Measurements from ENCODE around the gene INKA1. TPM values are rescaled to one million over a fixed set of nuclear protein-coding genes. Genes with fewer than 3 reads are reported as not detected.
A peak's percentile ranks its signal among the peaks of the same experiment; 100 is the strongest.

Gene INKA1
- total RNA-seq, 1 donor: 5.8 TPM

DNA sequence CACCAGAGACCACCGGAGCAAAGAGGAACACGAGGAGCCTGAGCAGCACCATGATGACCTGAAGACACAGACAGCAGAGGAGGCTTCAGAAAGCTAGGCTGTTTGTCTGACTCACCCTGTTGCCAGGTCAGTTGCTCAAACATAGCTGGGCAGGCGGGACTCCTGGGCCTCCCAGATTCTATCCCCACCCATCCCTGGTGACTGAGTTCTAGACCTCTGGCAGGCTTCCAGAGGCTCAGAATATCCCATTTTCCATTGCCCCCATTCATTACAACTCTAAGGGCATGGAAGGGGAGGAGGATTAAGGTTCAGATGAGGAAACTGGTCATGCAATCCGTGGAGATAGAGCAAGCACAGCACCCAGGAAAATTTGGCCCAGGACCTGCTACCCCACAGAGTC lies 3.3 kb upstream of the INKA1 start, which contains the start of gene CDHR4:
Gene CDHR4, minus strand, starts transcription at position 113 of the 400 bp plus-strand sequence. Its CDS starts 61 bp downstream, at position 52.
- no peaks in the 10 kb centered on the region for H3K27me3 ChIP-seq (ENCODE audit: insufficient read depth, low read length)
- H3K79me2 ChIP-seq (ENCODE audit: insufficient read depth, low read length): peaks cover 3% of the 10 kb centered on the region
- TF ChIP-seq, protein P1, sequence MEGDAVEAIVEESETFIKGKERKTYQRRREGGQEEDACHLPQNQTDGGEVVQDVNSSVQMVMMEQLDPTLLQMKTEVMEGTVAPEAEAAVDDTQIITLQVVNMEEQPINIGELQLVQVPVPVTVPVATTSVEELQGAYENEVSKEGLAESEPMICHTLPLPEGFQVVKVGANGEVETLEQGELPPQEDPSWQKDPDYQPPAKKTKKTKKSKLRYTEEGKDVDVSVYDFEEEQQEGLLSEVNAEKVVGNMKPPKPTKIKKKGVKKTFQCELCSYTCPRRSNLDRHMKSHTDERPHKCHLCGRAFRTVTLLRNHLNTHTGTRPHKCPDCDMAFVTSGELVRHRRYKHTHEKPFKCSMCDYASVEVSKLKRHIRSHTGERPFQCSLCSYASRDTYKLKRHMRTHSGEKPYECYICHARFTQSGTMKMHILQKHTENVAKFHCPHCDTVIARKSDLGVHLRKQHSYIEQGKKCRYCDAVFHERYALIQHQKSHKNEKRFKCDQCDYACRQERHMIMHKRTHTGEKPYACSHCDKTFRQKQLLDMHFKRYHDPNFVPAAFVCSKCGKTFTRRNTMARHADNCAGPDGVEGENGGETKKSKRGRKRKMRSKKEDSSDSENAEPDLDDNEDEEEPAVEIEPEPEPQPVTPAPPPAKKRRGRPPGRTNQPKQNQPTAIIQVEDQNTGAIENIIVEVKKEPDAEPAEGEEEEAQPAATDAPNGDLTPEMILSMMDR (IDR thresholded peaks at IDR 0.05; ENCODE audit: extremely low read depth, low read depth, low read length): no peak
- H2AFZ ChIP-seq (ENCODE audit: low read length): no peak within 1 kb of the TSS
- no peak within 1 kb of the TSS for H3K4me2 ChIP-seq (ENCODE audit: insufficient read depth, low read length)
- peaks cover 7% of the 10 kb centered on the region for H4K20me1 ChIP-seq (ENCODE audit: insufficient read depth, low read length)
- no peak within 1 kb of the TSS for H3K4me3 ChIP-seq (ENCODE audit: insufficient read depth, low read length)
- H3K9me3 ChIP-seq (ENCODE audit: low read depth, low read length): no peaks in the 10 kb centered on the region
- DNase-seq (ENCODE audit: insufficient read length, low spot score, missing footprints): peak; percentile 99
- peak within 1 kb of the TSS; percentile 50 for H3K27ac ChIP-seq (ENCODE audit: low read depth, low read length)
- no peaks in the 10 kb centered on the region for H3K36me3 ChIP-seq (ENCODE audit: insufficient read depth, low read length)
- peaks cover 12% of the 10 kb centered on the region for H3K4me1 ChIP-seq (ENCODE audit: insufficient read depth, low read length)

DNA sequence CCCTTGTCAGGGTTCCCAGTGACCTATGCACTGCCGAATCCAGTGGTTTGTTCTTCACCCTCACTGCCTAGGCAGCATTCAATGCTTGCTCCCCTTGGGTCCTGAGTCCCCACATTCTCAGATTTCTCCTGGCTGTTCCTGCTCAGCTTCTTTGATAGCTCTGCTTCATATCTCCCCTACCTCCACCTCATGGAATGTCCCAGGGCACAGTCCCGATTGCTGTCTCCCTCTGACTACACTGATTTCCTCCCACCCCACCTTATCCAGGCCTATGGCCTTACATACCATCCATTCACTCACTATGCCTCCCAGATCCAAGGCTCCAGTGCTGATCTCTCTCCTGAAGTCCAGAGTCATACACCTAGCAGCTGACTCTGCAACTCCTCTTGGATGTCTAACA lies 1.9 kb upstream of the INKA1 start:
- Histone ChIP-seq H3K4me2 (ENCODE audit: insufficient read depth, low read length) (no peak overlapping the region), H3K4me3 (ENCODE audit: insufficient read depth, low read length) (no peak overlapping the region), H2AFZ (ENCODE audit: low read length) (no peak overlapping the region), H3K9me3 (ENCODE audit: low read depth, low read length) (no peaks in the 10 kb centered on the region), H3K27me3 (ENCODE audit: insufficient read depth, low read length) (no peaks in the 10 kb centered on the region), H3K79me2 (ENCODE audit: insufficient read depth, low read length) (peaks cover 3% of the 10 kb centered on the region), H4K20me1 (ENCODE audit: insufficient read depth, low read length) (peaks cover 12% of the 10 kb centered on the region), H3K36me3 (ENCODE audit: insufficient read depth, low read length) (no peaks in the 10 kb centered on the region), H3K27ac (ENCODE audit: low read depth, low read length) (no peak overlapping the region), H3K4me1 (ENCODE audit: insufficient read depth, low read length) (peaks cover 25% of the 10 kb centered on the region)
- DNase-seq (ENCODE audit: insufficient read length, low spot score, missing footprints): peak; percentile 75
- TF ChIP-seq, protein P1 (IDR thresholded peaks at IDR 0.05; ENCODE audit: extremely low read depth, low read depth, low read length): no peak

DNA sequence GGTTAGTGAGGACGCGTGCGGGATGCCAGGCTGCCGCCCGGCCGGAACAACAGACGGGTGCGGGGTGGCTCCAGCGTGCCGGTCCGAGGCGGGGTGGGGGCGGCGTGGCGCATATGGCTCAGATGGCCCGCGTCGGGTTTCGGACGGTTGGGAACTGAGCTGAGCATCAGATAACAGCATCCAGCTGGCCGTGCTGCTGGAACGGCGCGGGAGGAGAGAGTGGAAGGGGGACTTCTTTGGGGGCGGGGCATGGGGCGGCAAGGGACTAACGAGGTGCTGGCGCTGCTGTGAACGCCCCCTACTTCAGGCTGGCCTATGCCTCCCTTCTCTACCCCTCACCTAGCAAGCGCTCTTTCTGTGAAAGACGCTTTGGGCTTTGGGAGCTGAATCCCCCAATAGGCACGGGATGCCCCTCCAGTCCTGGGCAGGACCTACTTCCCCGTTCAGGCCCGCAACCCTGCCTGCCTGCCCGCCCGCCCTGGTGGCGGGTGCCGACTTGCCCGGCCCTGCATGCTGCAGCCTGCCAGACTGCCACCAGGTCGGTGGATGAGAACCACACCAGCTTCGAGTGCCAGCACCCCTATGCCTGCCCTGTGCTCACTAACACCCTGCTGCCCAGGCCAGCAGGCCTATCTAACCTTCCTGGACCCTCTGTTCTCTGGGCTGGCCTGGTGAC lies 542 bp downstream of the INKA1 start:
- Histone ChIP-seq H3K79me2 (ENCODE audit: insufficient read depth, low read length) (peaks cover 3% of the 10 kb centered on the region), H3K9me3 (ENCODE audit: low read depth, low read length) (no peaks in the 10 kb centered on the region), H3K36me3 (ENCODE audit: insufficient read depth, low read length) (peaks cover under 1% of the 10 kb centered on the region), H4K20me1 (ENCODE audit: insufficient read depth, low read length) (peaks cover 12% of the 10 kb centered on the region), H3K4me1 (ENCODE audit: insufficient read depth, low read length) (peaks cover 25% of the 10 kb centered on the region), H2AFZ (ENCODE audit: low read length) (peak overlapping the region; percentile 83), H3K4me3 (ENCODE audit: insufficient read depth, low read length) (peak overlapping the region; percentile 95), H3K4me2 (ENCODE audit: insufficient read depth, low read length) (peak overlapping the region; percentile 97), H3K27ac (ENCODE audit: low read depth, low read length) (no peak overlapping the region), H3K27me3 (ENCODE audit: insufficient read depth, low read length) (no peaks in the 10 kb centered on the region)
- TF ChIP-seq, protein P1 (IDR thresholded peaks at IDR 0.05; ENCODE audit: extremely low read depth, low read depth, low read length): no peak
- DNase-seq (ENCODE audit: insufficient read length, low spot score, missing footprints): peak; percentile 74

DNA sequence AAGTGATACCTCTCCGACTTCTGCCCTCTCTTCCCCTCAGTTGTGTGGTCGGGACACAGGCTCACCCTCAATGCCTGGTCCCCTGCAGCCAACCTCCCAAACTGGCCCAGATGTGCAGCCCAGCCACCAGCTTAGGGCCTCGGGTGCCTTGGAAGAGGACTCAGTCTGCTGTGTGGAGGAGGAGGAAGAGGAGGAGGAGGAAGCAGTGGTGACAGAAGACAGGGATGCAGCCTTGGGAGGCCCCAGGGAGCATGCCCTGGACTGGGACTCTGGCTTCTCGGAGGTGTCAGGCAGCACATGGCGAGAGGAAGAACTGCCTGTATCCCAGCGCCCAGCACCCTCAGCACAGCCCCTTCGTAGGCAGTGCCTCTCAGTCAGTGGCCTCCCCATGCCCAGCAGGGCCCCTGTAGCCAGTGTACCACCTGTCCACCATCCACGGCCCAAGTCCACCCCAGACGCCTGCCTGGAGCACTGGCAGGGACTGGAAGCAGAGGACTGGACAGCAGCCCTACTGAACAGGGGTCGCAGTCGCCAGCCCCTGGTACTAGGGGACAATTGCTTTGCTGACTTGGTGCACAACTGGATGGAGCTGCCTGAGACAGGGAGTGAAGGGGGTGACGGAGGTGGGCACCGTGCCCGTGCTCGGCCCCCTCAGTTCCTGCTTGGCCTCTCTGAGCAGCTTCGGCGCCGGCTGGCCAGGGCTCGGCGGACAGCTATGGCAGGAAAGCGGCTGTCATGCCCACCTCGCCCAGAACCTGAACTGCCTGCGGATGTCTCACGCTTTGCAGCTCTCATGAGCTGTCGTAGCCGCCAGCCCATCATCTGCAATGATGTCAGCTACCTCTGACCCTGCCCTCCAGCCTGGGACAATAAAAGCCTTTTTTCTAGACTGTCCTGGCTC lies 1.3 kb downstream of the INKA1 start:
- Histone ChIP-seq H3K9me3 (ENCODE audit: low read depth, low read length) (no peaks in the 10 kb centered on the region), H3K4me2 (ENCODE audit: insufficient read depth, low read length) (peak overlapping the region; percentile 97), H3K79me2 (ENCODE audit: insufficient read depth, low read length) (peaks cover 3% of the 10 kb centered on the region), H3K36me3 (ENCODE audit: insufficient read depth, low read length) (peaks cover 4% of the 10 kb centered on the region), H3K27ac (ENCODE audit: low read depth, low read length) (peak overlapping the region; percentile 41), H3K4me1 (ENCODE audit: insufficient read depth, low read length) (peaks cover 23% of the 10 kb centered on the region), H2AFZ (ENCODE audit: low read length) (no peak overlapping the region), H4K20me1 (ENCODE audit: insufficient read depth, low read length) (peaks cover 12% of the 10 kb centered on the region), H3K4me3 (ENCODE audit: insufficient read depth, low read length) (peak overlapping the region; percentile 95), H3K27me3 (ENCODE audit: insufficient read depth, low read length) (no peaks in the 10 kb centered on the region)
- TF ChIP-seq, protein P1 (IDR thresholded peaks at IDR 0.05; ENCODE audit: extremely low read depth, low read depth, low read length): no peak
- DNase-seq (ENCODE audit: insufficient read length, low spot score, missing footprints): peak; percentile 76
